ENCODE results near the gene ZFHX3.

ZFHX3 gene

GRCh38 chr16:72896485-72897118, 151.3 kb downstream of the ZFHX3 start:
- no peak for DNase-seq

- DNase-seq: no peak
These were observed 152.0 kb downstream of the ZFHX3 start for GRCh38 chr16:72895951-72896350.

GRCh38 chr16:72894293-72895151, 153.4 kb downstream of the ZFHX3 start:
- no peak for DNase-seq

- no peak for DNase-seq
These were observed 156.4 kb downstream of the ZFHX3 start for GRCh38 chr16:72891291-72892227.

- no peak for DNase-seq
These were observed 157.3 kb downstream of the ZFHX3 start for GRCh38 chr16:72890587-72890986.

- DNase-seq: no peak
These were observed 158.0 kb downstream of the ZFHX3 start for GRCh38 chr16:72889616-72890582.

GRCh38 chr16:72887537-72887936, 160.4 kb downstream of the ZFHX3 start:
- no peak for DNase-seq

- no peak for DNase-seq
These were observed 161.5 kb downstream of the ZFHX3 start for GRCh38 chr16:72886346-72886974.

- DNase-seq: peak; percentile 64
These were observed 163.4 kb downstream of the ZFHX3 start for GRCh38 chr16:72884573-72884972.

- DNase-seq: no peak
These were observed 163.9 kb downstream of the ZFHX3 start for GRCh38 chr16:72884037-72884436.

- no peak for DNase-seq
These were observed 168.1 kb downstream of the ZFHX3 start for GRCh38 chr16:72879846-72880245.

GRCh38 chr16:72878301-72879269, 169.3 kb downstream of the ZFHX3 start:
- no peak for DNase-seq

- no peak for DNase-seq
These were observed 170.4 kb downstream of the ZFHX3 start for GRCh38 chr16:72877374-72878028.

- DNase-seq: no peak
These were observed 171.0 kb downstream of the ZFHX3 start for GRCh38 chr16:72876981-72877373.

- DNase-seq: no peak
These were observed 171.7 kb downstream of the ZFHX3 start for GRCh38 chr16:72876221-72876620.

- no peak for DNase-seq
These were observed 172.5 kb downstream of the ZFHX3 start for GRCh38 chr16:72875291-72876031.

- no peak for DNase-seq
These were observed 174.1 kb downstream of the ZFHX3 start for GRCh38 chr16:72873853-72874252.

GRCh38 chr16:72873044-72873443, 174.9 kb downstream of the ZFHX3 start:
- no peak for DNase-seq

- no peak for DNase-seq
These were observed 182.1 kb downstream of the ZFHX3 start for GRCh38 chr16:72865835-72866234.
